ENCODE results near the gene NOD1.

Gene NOD1

GRCh38 chr7:30448461-30449189 is 30.0 kb downstream of the NOD1 start:
- no peak for DNase-seq (ENCODE audit: low read depth)

- no peak for DNase-seq (ENCODE audit: low read depth)
Observed at GRCh38 chr7:30447466-30447865, 31.1 kb downstream of the NOD1 start.

GRCh38 chr7:30446266-30446665 is 32.3 kb downstream of the NOD1 start:
- DNase-seq (ENCODE audit: low read depth) = no peak

GRCh38 chr7:30445770-30446169 is 32.8 kb downstream of the NOD1 start:
- DNase-seq (ENCODE audit: low read depth) = peak; percentile 47

- no peak for DNase-seq (ENCODE audit: low read depth)
Observed at GRCh38 chr7:30437823-30438574, 40.6 kb downstream of the NOD1 start.

- no peak for DNase-seq (ENCODE audit: low read depth)
Observed at GRCh38 chr7:30436518-30436917, 42.1 kb downstream of the NOD1 start.

GRCh38 chr7:30436046-30436445 is 42.5 kb downstream of the NOD1 start:
- no peak for DNase-seq (ENCODE audit: low read depth)

GRCh38 chr7:30434140-30434799 is 44.3 kb downstream of the NOD1 start:
- DNase-seq (ENCODE audit: low read depth) = no peak

- DNase-seq (ENCODE audit: low read depth) = no peak
Observed at GRCh38 chr7:30433506-30433905, 45.1 kb downstream of the NOD1 start.

GRCh38 chr7:30433082-30433481 is 45.5 kb downstream of the NOD1 start:
- DNase-seq (ENCODE audit: low read depth) = no peak

GRCh38 chr7:30430777-30431176 is 47.8 kb downstream of the NOD1 start:
- DNase-seq (ENCODE audit: low read depth) = no peak

- no peak for DNase-seq (ENCODE audit: low read depth)
Observed at GRCh38 chr7:30430276-30430675, 48.3 kb downstream of the NOD1 start.

- DNase-seq (ENCODE audit: low read depth) = no peak
Observed at GRCh38 chr7:30429156-30429530, 49.4 kb downstream of the NOD1 start.

- DNase-seq (ENCODE audit: low read depth) = no peak
Observed at GRCh38 chr7:30428246-30429155, 50.1 kb downstream of the NOD1 start.

GRCh38 chr7:30427296-30428070 is 51.1 kb downstream of the NOD1 start:
- DNase-seq (ENCODE audit: low read depth) = no peak

- no peak for DNase-seq (ENCODE audit: low read depth)
Observed at GRCh38 chr7:30424506-30424905, 54.1 kb downstream of the NOD1 start.

GRCh38 chr7:30423788-30424505 is 54.6 kb downstream of the NOD1 start:
- DNase-seq (ENCODE audit: low read depth) = no peak

GRCh38 chr7:30422922-30423321 is 55.7 kb downstream of the NOD1 start:
- no peak for DNase-seq (ENCODE audit: low read depth)

- no peak for DNase-seq (ENCODE audit: low read depth)
Observed at GRCh38 chr7:30421647-30422196, 56.9 kb downstream of the NOD1 start.

GRCh38 chr7:30420662-30421061 is 57.9 kb downstream of the NOD1 start:
- no peak for DNase-seq (ENCODE audit: low read depth)
